Esophagus (tissue), 2 donors: Measurements from ENCODE around the gene COQ9. TPM values are rescaled to one million over a fixed set of nuclear protein-coding genes. Genes with fewer than 3 reads are reported as not detected.

ENCODE experiments used
- H3K27ac ChIP-seq, 2 donors: one replicate each; pipeline ENCODE4 v1.5.1; 2013; ENCODE audit warnings: low read depth in 2 of 2, mild to moderate bottlenecking in 2 of 2, inconsistent platforms in 1 of 2, low read length in 1 of 2, moderate library complexity in 1 of 2
- H3K27me3 ChIP-seq, 2 donors: one replicate each; pipeline ENCODE4 v1.6.1; 2013; ENCODE audit warnings: low read length in 2 of 2, control low read depth in 1 of 2, mild to moderate bottlenecking in 1 of 2; ENCODE audit not compliant: insufficient read depth in 2 of 2, control insufficient read depth in 1 of 2
- H3K36me3 ChIP-seq, 2 donors: one replicate each; pipeline ENCODE4 v1.6.1; 2013; ENCODE audit warnings: low read length in 1 of 2; ENCODE audit not compliant: control insufficient read depth in 2 of 2, insufficient read depth in 2 of 2
- H3K4me1 ChIP-seq, 2 donors: one replicate each; pipeline ENCODE4 v1.6.1; 2013; ENCODE audit warnings: low read length in 1 of 2; ENCODE audit not compliant: control insufficient read depth in 2 of 2, insufficient read depth in 2 of 2
- H3K4me3 ChIP-seq, 2 donors: one replicate each; pipeline ENCODE4 v1.5.1; 2013; ENCODE audit warnings: low read length in 2 of 2, mild to moderate bottlenecking in 2 of 2, low read depth in 1 of 2, moderate library complexity in 1 of 2
- H3K9me3 ChIP-seq, 2 donors: one replicate each; pipeline ENCODE4 v1.6.1; 2013; ENCODE audit warnings: mild to moderate bottlenecking in 2 of 2, low read depth in 1 of 2, low read length in 1 of 2, moderate library complexity in 1 of 2; ENCODE audit not compliant: control insufficient read depth in 2 of 2, insufficient read depth in 1 of 2
- WGBS, 2 donors: extraction: QIAGEN DNeasy Blood & Tissue Kit; methylation state at CpG; one replicate each; pipeline ENCODE4 v1.1.7; 2013; 5-methylcytosine and 5-hydroxymethylcytosine counted together
- polyA plus RNA-seq, 2 donors: library from polyadenylated mRNA; stranded (reverse); fragments of 200-250 nt; gene quantifications; one replicate each; pipeline ENCODE4 v1.2.3, GENCODE V29; 2013
- donor health status: healthy with polysubstance abuse.
- donor health status: Bipolar disorder and iron deficiency.

The COQ9 gene
- polyA plus RNA-seq, 2 donors: 56.1 to 70.3 TPM

DNA sequence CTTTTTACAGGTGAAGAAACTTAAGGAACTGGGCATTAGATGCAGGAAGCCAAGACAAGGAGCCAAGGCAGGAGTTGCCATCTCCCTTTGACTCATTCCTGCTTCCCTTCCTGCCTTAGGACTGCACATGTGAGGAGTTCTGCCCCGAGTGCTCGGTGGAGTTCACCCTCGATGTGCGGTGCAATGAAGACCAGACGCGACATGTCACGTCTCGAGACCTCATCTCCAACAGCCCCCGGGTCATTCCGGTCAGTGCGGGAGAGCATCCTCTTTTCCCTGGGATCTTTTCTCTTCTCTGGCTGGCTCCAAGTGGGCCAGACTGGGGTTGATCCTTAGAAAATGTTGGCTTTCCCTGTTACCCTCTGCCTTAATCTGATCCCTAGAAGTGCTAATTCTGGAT, 21.8 kb downstream of the COQ9 start:
- whole genome bisulfite sequencing, 2 donors: 89 to 93% methylated on average over 11 of the region's 11 CpGs

DNA sequence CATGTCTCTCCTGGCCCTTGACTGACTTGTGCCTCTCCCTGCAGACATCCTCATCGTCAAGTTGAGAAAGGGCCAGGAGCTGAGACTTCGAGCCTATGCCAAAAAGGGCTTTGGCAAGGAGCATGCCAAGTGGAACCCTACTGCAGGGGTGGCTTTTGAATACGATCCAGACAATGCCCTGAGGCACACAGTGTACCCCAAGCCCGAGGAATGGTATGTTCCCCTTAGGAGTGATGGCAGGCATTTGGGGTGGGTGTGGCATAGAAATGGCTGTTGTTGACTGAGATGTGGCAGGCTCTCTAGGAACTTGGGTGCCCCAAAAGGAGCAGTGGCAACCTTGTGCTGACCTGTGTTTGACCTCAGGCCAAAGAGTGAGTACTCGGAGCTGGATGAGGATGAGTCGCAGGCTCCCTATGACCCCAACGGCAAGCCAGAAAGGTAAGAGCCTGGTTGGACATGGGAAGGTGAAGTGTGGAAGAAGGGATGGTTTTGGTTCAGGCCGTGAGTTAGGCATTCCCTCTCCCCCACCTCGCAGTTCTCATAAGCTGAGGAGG, 22.7 kb downstream of the COQ9 start:
- 55 to 71% methylated on average over 9 of the region's 9 CpGs for WGBS, 2 donors

More for the DNA sequence above, 21.8 kb downstream of the COQ9 start:
- H3K4me1 ChIP-seq: peaks cover 0 to 7% of the 10 kb centered on the region in 2 donors
- H3K27me3 ChIP-seq: no peaks in the 10 kb centered on the region
- H3K4me3 ChIP-seq: no peak overlapping the region
- peaks cover 46 to 54% of the 10 kb centered on the region in 2 donors for H3K36me3 ChIP-seq
- H3K27ac ChIP-seq: no peak overlapping the region
- no peaks in the 10 kb centered on the region for H3K9me3 ChIP-seq

GRCh38 chr16:57470711-57471110, 23.4 kb downstream of the COQ9 start:
- Histone ChIP-seq H3K4me3 (no peak overlapping the region), H3K27ac (no peak overlapping the region), H3K4me1 (peaks cover 0 to 7% of the 10 kb centered on the region in 2 donors), H3K36me3 (peaks cover 46 to 58% of the 10 kb centered on the region in 2 donors), H3K27me3 (no peaks in the 10 kb centered on the region), H3K9me3 (no peaks in the 10 kb centered on the region)
- WGBS, 2 donors: 31 to 41% methylated on average over 6 of the region's 6 CpGs

More for the DNA sequence above, 22.7 kb downstream of the COQ9 start:
- Histone ChIP-seq H3K27me3 (no peaks in the 10 kb centered on the region), H3K4me3 (no peak overlapping the region), H3K4me1 (peaks cover 0 to 7% of the 10 kb centered on the region in 2 donors), H3K36me3 (peaks cover 46 to 59% of the 10 kb centered on the region in 2 donors), H3K9me3 (no peaks in the 10 kb centered on the region), H3K27ac (no peak overlapping the region)

DNA sequence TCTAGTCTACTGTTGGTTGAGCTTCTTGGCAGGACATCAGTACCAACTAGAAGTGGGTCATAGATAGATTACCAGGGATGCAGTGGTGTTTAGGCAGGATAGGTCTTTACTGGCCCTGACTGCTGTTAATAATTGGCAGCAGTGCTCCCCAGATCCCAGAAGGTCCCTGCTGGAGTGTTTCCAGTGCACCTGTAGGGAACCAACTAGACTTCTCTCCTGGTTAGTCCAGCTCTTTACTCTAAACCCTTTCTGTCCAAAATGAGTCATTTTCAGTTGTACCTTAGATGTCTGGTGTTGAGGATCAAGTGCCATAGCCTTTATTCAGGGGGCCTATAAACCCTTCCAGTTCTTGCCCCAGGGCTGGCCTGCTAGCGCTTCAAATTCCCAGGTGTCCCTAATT, 23.9 kb downstream of the COQ9 start:
- no peaks in the 10 kb centered on the region for H3K27me3 ChIP-seq
- H3K36me3 ChIP-seq: peaks cover 43 to 55% of the 10 kb centered on the region in 2 donors
- H3K9me3 ChIP-seq: no peaks in the 10 kb centered on the region
- H3K4me3 ChIP-seq: no peak overlapping the region
- H3K4me1 ChIP-seq: peaks cover 0 to 11% of the 10 kb centered on the region in 2 donors
- WGBS, 2 donors: 96 to 100% methylated on average over 1 of the region's 1 CpG
- H3K27ac ChIP-seq: no peak overlapping the region

DNA sequence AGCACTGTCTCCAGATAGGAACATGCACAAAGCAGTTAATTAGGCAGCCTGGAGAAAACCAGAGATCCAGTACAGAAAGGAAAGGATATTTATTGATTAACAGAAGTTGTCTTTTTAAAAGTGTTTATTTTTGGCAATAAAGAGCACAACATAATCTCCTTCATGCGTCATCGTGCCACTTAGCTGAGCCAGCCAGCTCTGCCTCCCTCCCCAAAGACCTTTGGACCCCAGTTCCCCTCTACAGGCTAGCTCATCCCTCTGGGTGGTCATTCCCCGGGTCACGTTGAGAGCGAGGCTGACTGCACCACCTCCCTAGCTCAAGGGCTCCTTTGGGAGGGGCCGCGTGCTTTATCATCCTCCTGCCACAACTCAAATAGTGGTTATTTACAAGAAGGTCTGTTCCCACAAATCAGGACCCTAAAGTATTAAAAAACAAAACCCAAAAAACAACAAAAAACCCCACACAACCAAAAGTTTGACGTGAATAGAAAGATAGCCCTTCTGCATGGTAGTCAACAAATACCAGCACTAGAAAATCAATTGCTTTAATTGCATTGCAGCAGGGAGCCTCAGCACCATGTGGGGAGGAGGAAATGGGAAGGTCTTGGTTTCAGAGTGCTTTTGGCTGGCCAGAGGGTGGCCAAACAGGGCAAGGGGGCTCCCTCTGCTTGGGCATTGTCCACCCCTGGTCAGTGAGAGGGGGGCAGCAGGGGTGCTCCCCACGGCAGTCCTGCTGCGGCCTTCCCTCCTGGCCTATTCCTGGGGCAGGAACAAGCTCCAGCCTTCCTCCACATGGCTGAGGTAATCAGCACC, 24.8 kb downstream of the COQ9 start:
- Histone ChIP-seq H3K4me3 (no peak overlapping the region), H3K27me3 (no peaks in the 10 kb centered on the region), H3K4me1 (peaks cover 0 to 11% of the 10 kb centered on the region in 2 donors), H3K27ac (peak overlapping the region in 1 of 2 donors; percentile 2), H3K36me3 (peaks cover 40 to 51% of the 10 kb centered on the region in 2 donors), H3K9me3 (no peaks in the 10 kb centered on the region)
- WGBS, 2 donors: 57 to 65% methylated on average over 10 of the region's 10 CpGs

- peak overlapping the region in 1 of 2 donors; percentile 2 for H3K27ac ChIP-seq
- H3K27me3 ChIP-seq: no peaks in the 10 kb centered on the region
- H3K9me3 ChIP-seq: no peaks in the 10 kb centered on the region
- H3K36me3 ChIP-seq: peaks cover 40 to 52% of the 10 kb centered on the region in 2 donors
- peaks cover 0 to 11% of the 10 kb centered on the region in 2 donors for H3K4me1 ChIP-seq
- no peak overlapping the region for H3K4me3 ChIP-seq
- WGBS, 2 donors: 54 to 58% methylated on average over 4 of the region's 4 CpGs
Observed at GRCh38 chr16:57472665-57473060, 25.4 kb downstream of the COQ9 start.

GRCh38 chr16:57473176-57473840, 26.0 kb downstream of the COQ9 start:
- Histone ChIP-seq H3K36me3 (peaks cover 39 to 50% of the 10 kb centered on the region in 2 donors), H3K4me1 (peaks cover 0 to 12% of the 10 kb centered on the region in 2 donors), H3K27ac (no peak overlapping the region), H3K9me3 (no peaks in the 10 kb centered on the region), H3K4me3 (no peak overlapping the region), H3K27me3 (no peaks in the 10 kb centered on the region)
- WGBS, 2 donors: 83 to 89% methylated on average over 14 of the region's 14 CpGs

DNA sequence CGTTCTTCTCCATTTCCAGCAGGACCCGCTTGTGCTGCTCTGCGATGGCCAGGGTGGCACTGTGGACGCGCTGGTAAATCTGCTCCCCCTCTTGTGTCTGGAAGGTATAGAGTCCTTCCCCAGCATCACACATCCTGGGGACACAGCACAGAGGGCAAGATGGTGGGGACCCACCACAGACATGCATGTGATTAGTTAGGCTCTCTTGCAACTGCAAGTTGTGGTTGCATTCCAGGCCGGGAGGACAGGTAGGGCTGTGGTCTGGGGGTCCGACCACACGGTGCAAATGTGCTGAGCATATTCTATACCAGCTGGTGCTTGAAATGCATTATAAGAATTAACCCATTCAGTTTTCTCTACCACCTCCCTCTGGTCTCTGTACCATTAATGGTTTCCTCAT, 26.6 kb downstream of the COQ9 start:
- H3K36me3 ChIP-seq: peaks cover 39 to 54% of the 10 kb centered on the region in 2 donors

More for the DNA sequence above, 26.6 kb downstream of the COQ9 start:
- H3K4me3 ChIP-seq: no peak overlapping the region
- no peaks in the 10 kb centered on the region for H3K27me3 ChIP-seq
- H3K27ac ChIP-seq: no peak overlapping the region
- 73 to 77% methylated on average over 8 of the region's 8 CpGs for WGBS, 2 donors
- H3K9me3 ChIP-seq: no peaks in the 10 kb centered on the region
- H3K4me1 ChIP-seq: peaks cover 0 to 16% of the 10 kb centered on the region in 2 donors
